ENCODE measurements around the gene ZNF862. TPM values are rescaled to one million over a fixed set of nuclear protein-coding genes. Genes with fewer than 3 reads are reported as not detected.

The ZNF862 gene
- total RNA-seq, 1 donor from 2014 or later: 19.6 TPM

DNA sequence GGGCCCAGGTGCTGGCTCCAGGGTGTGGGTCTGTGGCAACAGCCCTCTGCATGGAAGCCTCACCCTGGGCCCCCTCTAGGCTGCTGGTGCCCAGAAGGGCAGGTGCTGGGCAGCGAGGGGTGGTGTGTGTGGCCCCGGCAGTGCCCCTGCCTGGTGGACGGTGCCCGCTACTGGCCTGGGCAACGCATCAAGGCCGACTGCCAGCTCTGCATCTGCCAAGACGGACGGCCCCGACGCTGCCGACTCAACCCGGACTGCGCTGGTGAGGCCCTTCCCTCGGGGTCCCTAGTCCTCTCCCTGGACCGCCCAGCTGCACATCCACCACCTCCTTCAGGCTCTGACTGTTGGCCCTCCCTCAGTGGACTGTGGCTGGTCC lies 46.0 kb upstream of the ZNF862 start:
- Mint-ChIP-seq H3K4me1 (peaks cover 35% of the 10 kb centered on the region), H3K27me3 (ENCODE audit: low read depth) (peaks cover 21% of the 10 kb centered on the region), H3K27ac (ENCODE audit: unreplicated experiment) (no peak overlapping the region), H3K4me3 (no peak overlapping the region), H3K9me3 (no peaks in the 10 kb centered on the region), H3K36me3 (ENCODE audit: low read depth) (no peaks in the 10 kb centered on the region)
- no peak for DNase-seq (ENCODE audit: low read depth, low spot score)
- TF ChIP-seq, protein P1, sequence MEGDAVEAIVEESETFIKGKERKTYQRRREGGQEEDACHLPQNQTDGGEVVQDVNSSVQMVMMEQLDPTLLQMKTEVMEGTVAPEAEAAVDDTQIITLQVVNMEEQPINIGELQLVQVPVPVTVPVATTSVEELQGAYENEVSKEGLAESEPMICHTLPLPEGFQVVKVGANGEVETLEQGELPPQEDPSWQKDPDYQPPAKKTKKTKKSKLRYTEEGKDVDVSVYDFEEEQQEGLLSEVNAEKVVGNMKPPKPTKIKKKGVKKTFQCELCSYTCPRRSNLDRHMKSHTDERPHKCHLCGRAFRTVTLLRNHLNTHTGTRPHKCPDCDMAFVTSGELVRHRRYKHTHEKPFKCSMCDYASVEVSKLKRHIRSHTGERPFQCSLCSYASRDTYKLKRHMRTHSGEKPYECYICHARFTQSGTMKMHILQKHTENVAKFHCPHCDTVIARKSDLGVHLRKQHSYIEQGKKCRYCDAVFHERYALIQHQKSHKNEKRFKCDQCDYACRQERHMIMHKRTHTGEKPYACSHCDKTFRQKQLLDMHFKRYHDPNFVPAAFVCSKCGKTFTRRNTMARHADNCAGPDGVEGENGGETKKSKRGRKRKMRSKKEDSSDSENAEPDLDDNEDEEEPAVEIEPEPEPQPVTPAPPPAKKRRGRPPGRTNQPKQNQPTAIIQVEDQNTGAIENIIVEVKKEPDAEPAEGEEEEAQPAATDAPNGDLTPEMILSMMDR (conservative IDR thresholded peaks at IDR 0.05): no peak

GRCh38 chr7:149793261-149793660 lies 44.9 kb upstream of the ZNF862 start:
- peaks cover 29% of the 10 kb centered on the region for H3K4me1 Mint-ChIP-seq
- no peak for DNase-seq (ENCODE audit: low read depth, low spot score)
- H3K36me3 Mint-ChIP-seq (ENCODE audit: low read depth): no peaks in the 10 kb centered on the region
- H3K9me3 Mint-ChIP-seq: no peaks in the 10 kb centered on the region
- H3K27me3 Mint-ChIP-seq (ENCODE audit: low read depth): peaks cover 21% of the 10 kb centered on the region
- TF ChIP-seq, protein P1 (conservative IDR thresholded peaks at IDR 0.05): no peak
- peak overlapping the region; percentile 12 for H3K27ac Mint-ChIP-seq (ENCODE audit: unreplicated experiment)
- no peak overlapping the region for H3K4me3 Mint-ChIP-seq

DNA sequence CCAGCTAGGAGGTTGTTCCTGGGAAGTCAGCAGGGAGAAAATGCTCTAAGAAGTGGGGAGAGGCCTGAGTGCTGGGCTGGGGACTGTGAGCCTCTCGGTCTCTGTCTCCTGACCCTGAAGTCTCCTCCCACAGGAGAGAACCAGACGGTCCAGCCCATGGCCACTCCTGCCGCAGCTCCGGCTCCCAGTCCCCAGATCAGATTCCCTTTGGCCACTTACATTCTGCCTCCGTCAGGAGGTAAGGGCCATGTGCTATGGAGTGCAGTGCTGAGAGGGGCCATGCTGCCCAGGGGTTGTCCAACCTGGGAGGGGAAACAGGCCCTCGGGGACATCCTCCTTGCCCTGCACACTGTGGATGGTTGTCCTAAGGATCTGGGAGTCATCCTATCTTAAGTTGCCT lies 43.5 kb upstream of the ZNF862 start:
- H3K27ac Mint-ChIP-seq (ENCODE audit: unreplicated experiment): no peak overlapping the region
- peaks cover 14% of the 10 kb centered on the region for H3K27me3 Mint-ChIP-seq (ENCODE audit: low read depth)
- TF ChIP-seq, protein P1 (conservative IDR thresholded peaks at IDR 0.05): no peak
- no peaks in the 10 kb centered on the region for H3K36me3 Mint-ChIP-seq (ENCODE audit: low read depth)
- H3K9me3 Mint-ChIP-seq: no peaks in the 10 kb centered on the region
- H3K4me3 Mint-ChIP-seq: no peak overlapping the region
- peaks cover 30% of the 10 kb centered on the region for H3K4me1 Mint-ChIP-seq
- no peak for DNase-seq (ENCODE audit: low read depth, low spot score)

DNA sequence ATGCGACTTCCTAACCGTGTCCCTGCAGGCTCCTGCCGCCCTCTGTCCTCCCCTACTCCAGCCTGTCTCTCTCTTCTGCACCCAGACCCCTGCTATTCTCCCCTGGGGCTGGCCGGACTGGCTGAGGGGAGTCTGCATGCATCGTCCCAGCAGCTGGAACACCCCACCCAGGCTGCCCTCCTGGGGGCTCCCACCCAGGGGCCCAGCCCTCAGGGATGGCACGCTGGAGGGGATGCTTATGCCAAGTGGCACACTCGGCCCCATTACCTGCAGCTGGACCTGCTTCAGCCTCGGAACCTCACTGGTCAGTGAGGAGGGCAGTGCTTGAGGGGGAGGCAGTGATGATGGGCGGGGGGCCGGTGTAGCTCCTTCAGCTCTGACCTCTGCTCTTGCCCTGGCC lies 43.0 kb upstream of the ZNF862 start:
- DNase-seq (ENCODE audit: low read depth, low spot score): no peak
- H3K9me3 Mint-ChIP-seq: no peaks in the 10 kb centered on the region
- peaks cover 27% of the 10 kb centered on the region for H3K4me1 Mint-ChIP-seq
- TF ChIP-seq, protein P1 (conservative IDR thresholded peaks at IDR 0.05): no peak
- no peak overlapping the region for H3K4me3 Mint-ChIP-seq
- H3K27ac Mint-ChIP-seq (ENCODE audit: unreplicated experiment): no peak overlapping the region
- peaks cover 10% of the 10 kb centered on the region for H3K27me3 Mint-ChIP-seq (ENCODE audit: low read depth)
- H3K36me3 Mint-ChIP-seq (ENCODE audit: low read depth): no peaks in the 10 kb centered on the region

DNA sequence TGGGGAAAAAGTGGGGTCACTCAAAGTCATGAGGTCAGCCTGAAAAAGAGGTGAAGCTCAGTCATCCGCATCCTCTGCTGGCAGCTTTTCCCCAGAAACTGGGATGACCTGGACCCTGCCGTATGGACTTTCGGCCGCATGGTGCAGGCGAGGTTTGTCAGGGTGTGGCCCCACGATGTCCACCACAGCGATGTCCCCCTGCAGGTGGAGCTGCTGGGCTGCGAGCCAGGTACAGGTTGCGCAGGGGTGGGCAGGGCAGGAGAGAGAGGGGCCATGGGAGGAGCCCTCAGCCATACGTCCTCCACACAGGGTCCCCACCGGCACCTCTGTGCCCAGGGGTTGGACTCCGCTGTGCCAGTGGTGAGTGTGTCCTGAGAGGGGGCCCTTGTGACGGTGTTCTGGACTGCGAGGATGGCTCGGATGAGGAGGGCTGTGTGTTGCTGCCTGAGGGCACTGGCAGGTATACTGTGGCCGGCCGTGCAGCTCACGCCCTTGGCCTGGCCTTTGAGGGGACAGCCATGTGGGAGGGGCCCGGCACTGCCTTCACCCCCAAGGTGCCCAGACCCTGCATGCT lies 41.8 kb upstream of the ZNF862 start:
- Mint-ChIP-seq H3K4me1 (peaks cover 23% of the 10 kb centered on the region), H3K4me3 (no peak overlapping the region), H3K9me3 (no peaks in the 10 kb centered on the region), H3K27ac (ENCODE audit: unreplicated experiment) (no peak overlapping the region), H3K36me3 (ENCODE audit: low read depth) (no peaks in the 10 kb centered on the region), H3K27me3 (ENCODE audit: low read depth) (peaks cover 9% of the 10 kb centered on the region)
- DNase-seq (ENCODE audit: low read depth, low spot score): no peak
- TF ChIP-seq, protein P1 (conservative IDR thresholded peaks at IDR 0.05): no peak

All from neural crest cell (in vitro differentiated cells).